ENCODE data around the gene ZKSCAN7.

Gene ZKSCAN7

DNA sequence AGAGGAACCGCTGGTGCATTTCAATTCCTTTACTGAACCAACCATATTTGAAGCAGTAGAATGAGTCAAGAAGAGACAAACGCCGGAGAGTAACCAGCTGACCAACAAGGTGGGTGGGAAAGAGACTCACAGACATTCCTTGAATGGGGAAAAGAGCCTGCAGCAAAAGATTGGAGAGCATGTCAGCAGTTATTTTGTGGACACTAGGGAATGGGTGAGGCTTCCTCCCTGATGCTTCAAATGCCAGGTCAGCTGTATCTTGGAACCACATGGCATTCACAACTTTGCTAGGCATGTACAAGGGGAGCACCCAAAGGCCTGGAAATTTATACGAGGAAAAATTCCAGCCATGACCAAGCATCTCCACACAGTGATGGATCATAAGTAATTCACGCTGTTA, 29.9 kb upstream of the ZKSCAN7 start:
- H3K4me1 ChIP-seq (ENCODE audit: control insufficient read depth, insufficient read depth, low read length), result no peaks in the 10 kb centered on the region
- H3K9me3 ChIP-seq (ENCODE audit: control insufficient read depth, insufficient read depth, low read depth, low read length), result no peaks in the 10 kb centered on the region
- TF ChIP-seq ZNF132 (tag by site-specific recombination; IDR thresholded peaks at IDR 0.05; ENCODE audit: borderline replicate concordance), result no peak
- no peak for TF ChIP-seq SP3 (tag by site-specific recombination; IDR thresholded peaks at IDR 0.05)
- TF ChIP-seq, protein P1, sequence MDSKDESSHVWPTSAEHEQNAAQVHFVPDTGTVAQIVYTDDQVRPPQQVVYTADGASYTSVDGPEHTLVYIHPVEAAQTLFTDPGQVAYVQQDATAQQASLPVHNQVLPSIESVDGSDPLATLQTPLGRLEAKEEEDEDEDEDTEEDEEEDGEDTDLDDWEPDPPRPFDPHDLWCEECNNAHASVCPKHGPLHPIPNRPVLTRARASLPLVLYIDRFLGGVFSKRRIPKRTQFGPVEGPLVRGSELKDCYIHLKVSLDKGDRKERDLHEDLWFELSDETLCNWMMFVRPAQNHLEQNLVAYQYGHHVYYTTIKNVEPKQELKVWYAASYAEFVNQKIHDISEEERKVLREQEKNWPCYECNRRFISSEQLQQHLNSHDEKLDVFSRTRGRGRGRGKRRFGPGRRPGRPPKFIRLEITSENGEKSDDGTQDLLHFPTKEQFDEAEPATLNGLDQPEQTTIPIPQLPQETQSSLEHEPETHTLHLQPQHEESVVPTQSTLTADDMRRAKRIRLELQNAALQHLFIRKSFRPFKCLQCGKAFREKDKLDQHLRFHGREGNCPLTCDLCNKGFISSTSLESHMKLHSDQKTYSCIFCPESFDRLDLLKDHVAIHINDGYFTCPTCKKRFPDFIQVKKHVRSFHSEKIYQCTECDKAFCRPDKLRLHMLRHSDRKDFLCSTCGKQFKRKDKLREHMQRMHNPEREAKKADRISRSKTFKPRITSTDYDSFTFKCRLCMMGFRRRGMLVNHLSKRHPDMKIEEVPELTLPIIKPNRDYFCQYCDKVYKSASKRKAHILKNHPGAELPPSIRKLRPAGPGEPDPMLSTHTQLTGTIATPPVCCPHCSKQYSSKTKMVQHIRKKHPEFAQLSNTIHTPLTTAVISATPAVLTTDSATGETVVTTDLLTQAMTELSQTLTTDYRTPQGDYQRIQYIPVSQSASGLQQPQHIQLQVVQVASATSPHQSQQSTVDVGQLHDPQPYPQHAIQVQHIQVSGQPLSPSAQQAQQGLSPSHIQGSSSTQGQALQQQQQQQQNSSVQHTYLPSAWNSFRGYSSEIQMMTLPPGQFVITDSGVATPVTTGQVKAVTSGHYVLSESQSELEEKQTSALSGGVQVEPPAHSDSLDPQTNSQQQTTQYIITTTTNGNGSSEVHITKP (tag by site-specific recombination; IDR thresholded peaks at IDR 0.05), result no peak
- no peak for TF ChIP-seq ZNF529 (tag by site-specific recombination; IDR thresholded peaks at IDR 0.05; ENCODE audit: insufficient replicate concordance)
- TF ChIP-seq ZNF610 (tag by site-specific recombination; IDR thresholded peaks at IDR 0.05; ENCODE audit: borderline replicate concordance), result no peak
- TF ChIP-seq RBAK (tag by site-specific recombination; IDR thresholded peaks at IDR 0.05), result no peak
- TF ChIP-seq PRDM1 (tag by site-specific recombination; IDR thresholded peaks at IDR 0.05), result no peak
- no peak for TF ChIP-seq ZNF214 (tag by site-specific recombination; IDR thresholded peaks at IDR 0.05; ENCODE audit: borderline replicate concordance)
- ChIA-PET CTCF (interaction anchor here (1.0 kb wide), 1 partner anchor 14 kb away, joined by 5 read pairs; no protein-coding TSS in a partner anchor), POLR2A (no interaction called here)
- no peak overlapping the region for H3K27ac ChIP-seq (ENCODE audit: extremely low read depth, low read depth, low read length)
- no peak overlapping the region for H3K4me3 ChIP-seq (ENCODE audit: low read depth, low read length)
- H3K36me3 ChIP-seq (ENCODE audit: control insufficient read depth in 2 of 2, insufficient read depth in 1 of 2, low read length in 2 of 2), result no peaks in the 10 kb centered on the region

DNA sequence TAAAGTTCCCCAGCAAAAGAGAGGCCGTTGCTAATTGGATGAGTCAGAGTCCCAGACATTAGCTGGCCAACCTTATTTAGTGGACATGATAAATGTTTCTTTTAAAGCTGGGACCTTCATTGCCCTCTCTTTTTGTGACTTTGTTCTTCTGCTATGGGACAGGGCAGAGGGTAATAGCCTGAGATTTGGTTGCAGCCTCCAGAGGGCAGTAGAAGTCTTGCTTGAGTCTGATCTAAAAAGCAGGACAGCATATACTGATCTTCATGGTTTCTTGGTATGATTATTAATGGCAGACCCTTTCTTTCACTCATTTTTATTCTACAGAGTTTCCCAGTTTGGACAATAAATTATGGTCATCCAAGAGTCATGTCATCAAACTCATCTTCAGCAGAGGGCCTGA, 25.1 kb upstream of the ZKSCAN7 start:
- CTCF ChIA-PET, result interaction anchor here (0.6 to 0.7 kb wide), 4 partner anchors 154 to 1726 kb away, joined by 3 read pairs; no protein-coding TSS in a partner anchor
- no peak overlapping the region for H3K27ac ChIP-seq (ENCODE audit: extremely low read depth, low read depth, low read length)

More for the DNA sequence above, 25.1 kb upstream of the ZKSCAN7 start:
- no peak for TF ChIP-seq ZNF521 (tag by site-specific recombination; IDR thresholded peaks at IDR 0.05)
- no peak for TF ChIP-seq ZNF169 (tag by site-specific recombination; IDR thresholded peaks at IDR 0.05)
- TF ChIP-seq, protein P2, sequence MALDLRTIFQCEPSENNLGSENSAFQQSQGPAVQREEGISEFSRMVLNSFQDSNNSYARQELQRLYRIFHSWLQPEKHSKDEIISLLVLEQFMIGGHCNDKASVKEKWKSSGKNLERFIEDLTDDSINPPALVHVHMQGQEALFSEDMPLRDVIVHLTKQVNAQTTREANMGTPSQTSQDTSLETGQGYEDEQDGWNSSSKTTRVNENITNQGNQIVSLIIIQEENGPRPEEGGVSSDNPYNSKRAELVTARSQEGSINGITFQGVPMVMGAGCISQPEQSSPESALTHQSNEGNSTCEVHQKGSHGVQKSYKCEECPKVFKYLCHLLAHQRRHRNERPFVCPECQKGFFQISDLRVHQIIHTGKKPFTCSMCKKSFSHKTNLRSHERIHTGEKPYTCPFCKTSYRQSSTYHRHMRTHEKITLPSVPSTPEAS (tag by site-specific recombination; IDR thresholded peaks at IDR 0.05), result no peak
- no peak for TF ChIP-seq ZNF2 (tag by site-specific recombination; IDR thresholded peaks at IDR 0.05)
- TF ChIP-seq, protein P3, sequence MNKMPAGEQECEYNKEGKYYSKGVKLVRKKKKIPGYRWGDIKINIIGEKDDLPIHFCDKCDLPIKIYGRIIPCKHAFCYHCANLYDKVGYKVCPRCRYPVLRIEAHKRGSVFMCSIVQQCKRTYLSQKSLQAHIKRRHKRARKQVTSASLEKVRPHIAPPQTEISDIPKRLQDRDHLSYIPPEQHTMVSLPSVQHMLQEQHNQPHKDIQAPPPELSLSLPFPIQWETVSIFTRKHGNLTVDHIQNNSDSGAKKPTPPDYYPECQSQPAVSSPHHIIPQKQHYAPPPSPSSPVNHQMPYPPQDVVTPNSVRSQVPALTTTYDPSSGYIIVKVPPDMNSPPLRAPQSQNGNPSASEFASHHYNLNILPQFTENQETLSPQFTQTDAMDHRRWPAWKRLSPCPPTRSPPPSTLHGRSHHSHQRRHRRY (tag by site-specific recombination; IDR thresholded peaks at IDR 0.05), result no peak
- TF ChIP-seq ZNF311 (tag by site-specific recombination; IDR thresholded peaks at IDR 0.05; ENCODE audit: borderline replicate concordance), result no peak
- no peak for TF ChIP-seq ZNF670 (tag by site-specific recombination; IDR thresholded peaks at IDR 0.05; ENCODE audit: low read depth)
- TF ChIP-seq, protein P4, sequence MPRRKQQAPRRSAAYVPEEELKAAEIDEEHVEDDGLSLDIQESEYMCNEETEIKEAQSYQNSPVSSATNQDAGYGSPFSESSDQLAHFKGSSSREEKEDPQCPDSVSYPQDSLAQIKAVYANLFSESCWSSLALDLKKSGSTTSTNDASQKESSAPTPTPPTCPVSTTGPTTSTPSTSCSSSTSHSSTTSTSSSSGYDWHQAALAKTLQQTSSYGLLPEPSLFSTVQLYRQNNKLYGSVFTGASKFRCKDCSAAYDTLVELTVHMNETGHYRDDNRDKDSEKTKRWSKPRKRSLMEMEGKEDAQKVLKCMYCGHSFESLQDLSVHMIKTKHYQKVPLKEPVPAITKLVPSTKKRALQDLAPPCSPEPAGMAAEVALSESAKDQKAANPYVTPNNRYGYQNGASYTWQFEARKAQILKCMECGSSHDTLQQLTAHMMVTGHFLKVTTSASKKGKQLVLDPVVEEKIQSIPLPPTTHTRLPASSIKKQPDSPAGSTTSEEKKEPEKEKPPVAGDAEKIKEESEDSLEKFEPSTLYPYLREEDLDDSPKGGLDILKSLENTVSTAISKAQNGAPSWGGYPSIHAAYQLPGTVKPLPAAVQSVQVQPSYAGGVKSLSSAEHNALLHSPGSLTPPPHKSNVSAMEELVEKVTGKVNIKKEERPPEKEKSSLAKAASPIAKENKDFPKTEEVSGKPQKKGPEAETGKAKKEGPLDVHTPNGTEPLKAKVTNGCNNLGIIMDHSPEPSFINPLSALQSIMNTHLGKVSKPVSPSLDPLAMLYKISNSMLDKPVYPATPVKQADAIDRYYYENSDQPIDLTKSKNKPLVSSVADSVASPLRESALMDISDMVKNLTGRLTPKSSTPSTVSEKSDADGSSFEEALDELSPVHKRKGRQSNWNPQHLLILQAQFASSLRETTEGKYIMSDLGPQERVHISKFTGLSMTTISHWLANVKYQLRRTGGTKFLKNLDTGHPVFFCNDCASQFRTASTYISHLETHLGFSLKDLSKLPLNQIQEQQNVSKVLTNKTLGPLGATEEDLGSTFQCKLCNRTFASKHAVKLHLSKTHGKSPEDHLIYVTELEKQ (tag by site-specific recombination; IDR thresholded peaks at IDR 0.05; ENCODE audit: borderline replicate concordance), result no peak
- no peak for TF ChIP-seq ZNF266 (tag by site-specific recombination; IDR thresholded peaks at IDR 0.05; ENCODE audit: low read depth)
- no peak for TF ChIP-seq ZFHX2 (tag by site-specific recombination; conservative IDR thresholded peaks at IDR 0.05)
- H3K4me1 ChIP-seq (ENCODE audit: control insufficient read depth, insufficient read depth, low read length), result no peaks in the 10 kb centered on the region
- no peak overlapping the region for H3K4me3 ChIP-seq (ENCODE audit: low read depth, low read length)
- H3K36me3 ChIP-seq (ENCODE audit: control insufficient read depth in 2 of 2, insufficient read depth in 1 of 2, low read length in 2 of 2), result no peaks in the 10 kb centered on the region
- POLR2A ChIA-PET, result no interaction called here
- H3K9me3 ChIP-seq (ENCODE audit: control insufficient read depth, insufficient read depth, low read depth, low read length), result no peaks in the 10 kb centered on the region

Data from HEK293 (cell line).